ENCODE measurements around the gene ARHGEF37. TPM values are rescaled to one million over a fixed set of nuclear protein-coding genes. Genes with fewer than 3 reads are reported as not detected.
A peak's percentile ranks its signal among the peaks of the same experiment; 100 is the strongest.

ARHGEF37 gene
- total RNA-seq, 1 experiment from 2014 or later, result 0.42 TPM

DNA sequence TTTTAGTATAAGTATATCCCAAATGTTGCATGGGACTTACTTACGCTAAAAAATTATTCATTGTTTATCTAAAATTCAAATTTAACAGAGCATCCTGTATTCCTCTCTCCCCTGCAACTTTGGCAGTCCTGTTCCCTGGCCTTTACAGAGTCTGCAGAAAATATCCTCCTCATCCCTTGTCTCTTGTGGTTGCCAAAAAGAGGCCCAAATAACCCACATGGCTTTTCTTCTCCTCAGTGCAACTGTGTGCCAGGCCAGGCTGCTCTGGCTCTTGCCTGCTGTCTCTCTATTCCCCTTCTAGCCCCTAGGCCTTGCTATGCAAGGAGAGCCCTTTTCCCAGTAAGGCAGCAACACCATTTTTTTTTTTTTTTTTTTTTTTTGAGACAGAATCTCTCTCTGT lies 23.0 kb downstream of the ARHGEF37 start:
- Histone ChIP-seq H3K4me2 (ENCODE audit: insufficient read depth, insufficient read length, low read length) (no peak overlapping the region), H3K79me2 (ENCODE audit: insufficient read depth, low read length) (no peaks in the 10 kb centered on the region), H3K56ac (ENCODE audit: insufficient read length, low read depth, low read length) (no peak overlapping the region), H3K79me1 (ENCODE audit: insufficient read depth, low read depth, low read length, poor library complexity, severe bottlenecking) (no peaks in the 10 kb centered on the region), H3K9me3 (ENCODE audit: control insufficient read depth, low read depth, low read length) (no peaks in the 10 kb centered on the region), H2BK5ac (ENCODE audit: insufficient read length, low read length) (no peak overlapping the region), H3K4ac (ENCODE audit: low read depth, low read length) (no peak overlapping the region), H2AK5ac (ENCODE audit: insufficient read length, low read length) (no peak overlapping the region), H3K27me3 (ENCODE audit: insufficient read depth, low read length) (no peaks in the 10 kb centered on the region), H3K27ac (ENCODE audit: insufficient read length, low read depth, low read length) (no peak overlapping the region), H2AFZ (ENCODE audit: low read length) (no peak overlapping the region), H2BK20ac (ENCODE audit: low read depth, low read length, poor library complexity, severe bottlenecking) (no peak overlapping the region), H3K23me2 (ENCODE audit: insufficient read length, low read depth, low read length, poor library complexity, severe bottlenecking) (no peaks in the 10 kb centered on the region), H3T11ph (ENCODE audit: low read length) (no peak overlapping the region), H3K9ac (ENCODE audit: extremely low read depth, insufficient read length, low read length) (no peak overlapping the region), H2BK12ac (ENCODE audit: insufficient read length, low read depth, low read length) (no peak overlapping the region), H3K23ac (ENCODE audit: insufficient read length, low read depth, low read length) (no peak overlapping the region), H4K91ac (ENCODE audit: insufficient read length, low read depth, low read length) (no peak overlapping the region), H2BK15ac (ENCODE audit: low read depth, low read length) (no peak overlapping the region), H4K20me1 (ENCODE audit: control insufficient read depth, insufficient read depth, insufficient read length) (no peaks in the 10 kb centered on the region), H4K8ac (replicated peaks; ENCODE audit: insufficient read length, low read depth, low read length) (no peak overlapping the region), H3K4me1 (ENCODE audit: insufficient read depth, low read length) (no peaks in the 10 kb centered on the region), H3K14ac (ENCODE audit: insufficient read depth, low read length) (no peak overlapping the region), H3K18ac (ENCODE audit: insufficient read length, low read depth, low read length) (no peak overlapping the region), H4K5ac (ENCODE audit: insufficient read length, low read depth, low read length) (no peak overlapping the region), H2BK120ac (ENCODE audit: low read depth, low read length, poor library complexity, severe bottlenecking) (no peak overlapping the region)
- Mint-ChIP-seq H3K4me3 (no peak overlapping the region), H3K4me1 (no peaks in the 10 kb centered on the region), H3K9me3 (no peaks in the 10 kb centered on the region; a peak in 1 of 5 replicates), H3K27ac (peak overlapping the region in 1 of 3 experiments; percentile 32; a peak in 1 of 7 replicates), H3K27me3 (ENCODE audit: low read depth) (no peaks in the 10 kb centered on the region), H3K36me3 (ENCODE audit: insufficient read depth in 1 of 3, low read depth in 3 of 3) (no peaks in the 10 kb centered on the region)
- no CpG with 5 or more reads among the region's 1 CpG for WGBS (ENCODE audit: extremely low coverage, insufficient read length, low lambda C conversion rate)
- TF ChIP-seq CTCF (conservative IDR thresholded peaks at IDR 0.05), result no peak
- DNase-seq, result no peak
